VCaP (cell line): Measurements from ENCODE around the gene VWF.

Experiments
- H3K27ac ChIP-seq: fragments of 450-650 bp; 2 replicates; pipeline ENCODE4 v1.5.1; 2017
- TF ChIP-seq, protein P1 (sequence below): fragments of 450-650 bp; conservative IDR thresholded peaks from 2 replicates; pipeline ENCODE4 v1.5.1; 2017; ENCODE audit warnings: mild to moderate bottlenecking, moderate library complexity

Gene VWF

DNA sequence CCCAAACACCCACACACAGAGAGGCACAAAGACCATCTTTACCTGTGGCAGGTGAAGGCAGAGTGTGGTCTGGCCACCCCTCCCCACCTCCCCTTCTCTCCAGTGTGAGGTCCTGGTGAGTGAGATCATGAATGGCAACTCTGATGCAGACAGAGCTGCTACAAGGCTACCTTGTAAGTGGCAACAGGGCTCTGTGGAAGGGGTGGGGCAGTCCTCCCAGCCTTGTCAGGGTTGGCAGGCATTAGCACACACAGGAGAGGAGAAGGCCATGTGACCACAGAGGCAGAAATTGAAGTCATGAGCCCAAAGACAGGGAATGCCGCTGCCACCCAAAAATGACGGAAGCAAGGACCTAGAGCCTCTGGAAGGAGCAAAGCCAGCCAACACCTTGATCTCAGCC, 30.7 kb downstream of the VWF start:
- TF ChIP-seq, protein P1, sequence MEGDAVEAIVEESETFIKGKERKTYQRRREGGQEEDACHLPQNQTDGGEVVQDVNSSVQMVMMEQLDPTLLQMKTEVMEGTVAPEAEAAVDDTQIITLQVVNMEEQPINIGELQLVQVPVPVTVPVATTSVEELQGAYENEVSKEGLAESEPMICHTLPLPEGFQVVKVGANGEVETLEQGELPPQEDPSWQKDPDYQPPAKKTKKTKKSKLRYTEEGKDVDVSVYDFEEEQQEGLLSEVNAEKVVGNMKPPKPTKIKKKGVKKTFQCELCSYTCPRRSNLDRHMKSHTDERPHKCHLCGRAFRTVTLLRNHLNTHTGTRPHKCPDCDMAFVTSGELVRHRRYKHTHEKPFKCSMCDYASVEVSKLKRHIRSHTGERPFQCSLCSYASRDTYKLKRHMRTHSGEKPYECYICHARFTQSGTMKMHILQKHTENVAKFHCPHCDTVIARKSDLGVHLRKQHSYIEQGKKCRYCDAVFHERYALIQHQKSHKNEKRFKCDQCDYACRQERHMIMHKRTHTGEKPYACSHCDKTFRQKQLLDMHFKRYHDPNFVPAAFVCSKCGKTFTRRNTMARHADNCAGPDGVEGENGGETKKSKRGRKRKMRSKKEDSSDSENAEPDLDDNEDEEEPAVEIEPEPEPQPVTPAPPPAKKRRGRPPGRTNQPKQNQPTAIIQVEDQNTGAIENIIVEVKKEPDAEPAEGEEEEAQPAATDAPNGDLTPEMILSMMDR, result no peak
- H3K27ac ChIP-seq, result no peak overlapping the region

DNA sequence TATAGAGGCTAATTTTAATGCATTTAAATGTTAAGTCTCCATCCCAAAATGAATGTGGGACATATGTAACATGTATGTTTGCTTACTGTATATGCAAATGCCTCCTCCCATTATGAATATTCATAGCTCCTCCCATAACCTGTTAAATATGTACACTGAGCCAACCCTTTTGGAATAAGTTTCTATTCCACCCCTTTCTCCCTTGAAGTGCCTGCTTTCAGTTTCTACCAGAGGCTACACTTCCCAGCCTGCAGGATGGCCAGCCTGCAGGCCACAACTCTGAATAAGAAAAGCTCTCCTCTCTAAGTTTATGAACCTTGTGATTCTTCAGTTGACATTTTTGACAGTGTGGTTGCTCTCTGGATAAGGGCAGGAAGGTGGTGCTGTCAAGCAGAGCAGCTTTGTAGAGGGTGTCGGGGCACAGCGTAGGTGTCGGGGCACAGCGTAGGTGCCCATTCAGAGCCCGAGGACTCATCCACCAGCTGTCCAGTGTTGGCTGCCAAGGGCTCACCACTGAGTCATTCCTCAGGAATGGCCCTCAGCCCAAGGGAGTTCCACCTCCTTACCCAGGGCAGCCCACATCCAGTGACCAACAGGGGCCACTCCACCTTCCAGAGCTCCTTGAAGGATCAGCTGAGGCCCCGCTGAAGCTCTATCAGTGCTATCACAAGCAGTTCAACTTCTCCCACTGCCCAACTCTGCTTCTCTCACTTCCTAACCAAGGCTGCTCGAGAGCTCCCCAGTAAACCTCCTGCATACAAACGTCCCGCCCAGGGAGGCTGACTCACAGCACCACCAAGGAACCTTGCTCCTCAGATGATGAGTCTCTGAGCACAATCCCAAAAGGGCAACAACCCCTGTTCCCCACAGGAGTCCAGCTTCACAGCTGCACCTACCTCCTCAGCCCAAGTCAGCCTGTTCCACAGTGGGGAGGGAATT, 31.4 kb downstream of the VWF start:
- TF ChIP-seq, protein P1, result no peak
- no peak overlapping the region for H3K27ac ChIP-seq

DNA sequence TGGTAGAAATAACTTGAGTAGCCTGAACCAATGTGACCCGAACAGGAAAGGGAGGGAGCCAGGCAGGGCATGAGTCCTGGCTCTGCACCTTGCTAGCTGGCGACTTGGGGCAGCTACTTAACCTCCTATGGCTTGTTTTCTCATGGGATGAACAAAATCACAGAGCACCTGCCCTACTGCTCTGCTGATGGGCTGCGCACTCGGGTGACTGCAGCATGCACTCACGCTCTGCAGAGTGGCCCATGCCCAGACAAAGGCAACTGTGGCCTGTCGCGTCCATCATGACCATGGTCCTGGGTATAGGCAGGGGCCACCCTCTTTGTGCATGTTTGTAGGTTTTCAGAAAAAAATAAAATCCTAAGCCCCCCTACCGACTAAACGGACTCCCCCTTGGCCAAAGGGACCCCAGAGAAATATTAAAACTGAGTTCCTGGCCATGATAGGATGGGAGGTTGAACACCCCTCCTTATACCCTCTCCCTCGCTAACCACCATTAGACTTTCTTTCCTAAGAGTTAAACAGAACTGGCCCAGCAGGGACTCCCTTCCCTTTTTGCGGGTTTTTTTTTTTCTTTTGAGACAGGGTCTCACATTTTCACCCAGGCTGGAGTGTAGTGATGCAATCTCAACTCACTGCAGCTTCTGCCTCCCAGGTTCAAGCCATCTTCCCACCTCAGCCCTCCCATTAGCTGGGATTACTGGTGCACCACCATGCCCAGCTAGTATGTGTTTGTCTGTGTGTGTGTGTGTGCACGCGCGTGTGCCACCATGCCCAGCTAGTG, 32.5 kb downstream of the VWF start:
- TF ChIP-seq, protein P1, result no peak
- H3K27ac ChIP-seq, result no peak overlapping the region

GRCh38 chr12:6090803-6091202, 33.7 kb downstream of the VWF start:
- H3K27ac ChIP-seq, result no peak overlapping the region
- TF ChIP-seq, protein P1, result no peak

- TF ChIP-seq, protein P1, result no peak
- no peak overlapping the region for H3K27ac ChIP-seq
These were observed 35.3 kb downstream of the VWF start for GRCh38 chr12:6088921-6089747.

GRCh38 chr12:6086316-6086715, 38.2 kb downstream of the VWF start:
- H3K27ac ChIP-seq, result no peak overlapping the region
- TF ChIP-seq, protein P1, result no peak

DNA sequence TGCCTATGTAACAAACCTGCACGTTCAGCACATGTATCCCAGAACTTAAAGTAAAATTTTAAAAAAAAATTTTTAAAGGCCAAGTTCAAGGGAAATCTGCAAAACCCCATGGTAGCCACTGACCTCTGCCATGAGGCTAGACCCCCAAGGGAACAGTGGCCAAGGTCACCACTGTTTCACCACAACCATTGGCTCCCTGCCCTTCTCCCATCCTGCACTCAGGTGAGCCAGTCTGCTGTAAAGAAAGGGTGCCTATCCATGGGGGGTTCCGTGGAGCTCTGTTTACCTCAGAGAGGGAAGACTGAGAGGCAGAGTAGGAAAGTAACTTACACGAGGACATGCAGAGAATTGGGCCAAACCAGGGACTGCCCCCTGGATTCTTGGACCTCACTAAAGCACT, 38.6 kb downstream of the VWF start:
- no peak overlapping the region for H3K27ac ChIP-seq
- TF ChIP-seq, protein P1, result no peak
